Right ventricle myocardium superior (tissue), 1 donor: ENCODE data around the gene POLDIP2. TPM values are rescaled to one million over a fixed set of nuclear protein-coding genes. Genes with fewer than 3 reads are reported as not detected.

ENCODE experiments used
- ATAC-seq: fragments of 200-7000 bp; cut with Tn5 transposase; one replicate; pipeline ENCODE4 v1.9.1; 2020; ENCODE audit warnings: mild to moderate bottlenecking; ENCODE audit not compliant: poor library complexity
- DNase-seq: peaks from one replicate; pipeline ENCODE4 v3.0.0-alpha.2; 2020
- intact Hi-C: fragments of 100-400 bp; cut with DNase I; formaldehyde crosslinking; loops from one replicate; pipeline ENCODE4 v1.11.2; 2022
- total RNA-seq: library from RNA; stranded (reverse); fragmentation: NEBNext Ultra II Directional; extraction: Animal tissue kit (Norgen Biotek cat#: 25700); gene quantifications from one replicate; pipeline ENCODE4 v1.2.1, GENCODE V29; 2021
- donor health status: DM: no; HTN: yes; CAD: no; lungs with severe emphysema.

POLDIP2 gene
- total RNA-seq, 1 donor from 2014 or later = 158 TPM

DNA sequence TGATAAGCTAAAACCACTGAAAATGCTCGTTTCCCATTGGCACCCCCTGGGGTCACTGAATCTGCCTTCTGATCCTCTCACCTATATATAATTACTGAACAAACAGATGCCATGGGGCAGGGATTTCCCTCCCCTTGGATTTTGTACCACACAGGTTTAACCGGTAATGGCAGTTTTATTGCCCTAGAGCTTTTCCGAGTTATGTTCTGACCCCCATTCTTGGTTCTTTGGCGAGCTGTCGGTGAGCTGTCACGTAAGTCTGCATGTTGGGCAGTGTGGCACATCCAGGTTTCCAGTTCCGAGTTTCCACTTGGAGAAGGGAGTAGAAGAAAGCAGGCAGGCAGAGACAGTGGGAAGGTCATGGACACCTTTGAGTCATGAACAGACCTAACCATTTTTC, 31.2 kb downstream of the POLDIP2 start:
- intact Hi-C loops = no loop called here
- DNase-seq (no peak), ATAC-seq (no peak)

DNA sequence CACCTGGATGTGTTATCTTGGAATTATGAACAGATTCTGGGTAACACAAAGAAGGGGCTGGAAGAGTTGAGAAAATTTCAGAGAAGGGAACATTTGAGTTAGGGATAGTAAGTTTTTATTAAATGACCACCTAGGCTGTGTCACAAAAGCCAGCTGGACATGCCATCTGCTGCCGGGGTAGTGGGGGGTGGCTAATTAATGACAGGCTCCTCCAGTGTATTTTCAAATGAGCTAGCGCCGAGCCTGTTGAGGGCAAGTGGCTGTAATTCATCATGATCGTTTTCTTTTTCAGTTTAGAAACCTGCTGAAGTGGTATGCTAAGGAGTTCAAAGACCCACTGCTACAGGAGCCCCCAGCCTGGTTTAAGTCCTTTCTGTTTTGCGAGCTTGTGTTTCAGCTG, 32.1 kb downstream of the POLDIP2 start:
- intact Hi-C loops = no loop called here
- DNase-seq (no peak), ATAC-seq (no peak)

DNA sequence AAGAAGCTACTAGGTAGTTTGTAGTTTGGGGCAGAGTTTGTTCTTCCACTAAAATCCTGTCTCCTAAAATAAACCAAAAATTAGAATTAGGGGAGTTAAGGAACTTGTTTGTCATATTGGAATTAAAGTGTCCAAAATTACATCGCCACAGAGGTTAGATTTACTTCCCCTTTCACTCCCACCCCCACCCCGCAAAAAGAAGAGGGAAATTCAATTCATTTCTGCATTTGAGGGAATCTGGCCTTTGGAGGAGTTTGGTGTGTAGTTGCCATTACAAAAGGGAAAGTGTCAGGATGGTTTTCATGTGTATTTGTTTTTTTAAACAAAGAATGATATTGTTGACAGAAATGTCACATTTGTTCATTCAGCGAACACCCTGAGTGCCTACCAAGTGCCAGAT, 32.5 kb downstream of the POLDIP2 start:
- intact Hi-C loops = no loop called here
- DNase-seq = no peak
- ATAC-seq = no peak

DNA sequence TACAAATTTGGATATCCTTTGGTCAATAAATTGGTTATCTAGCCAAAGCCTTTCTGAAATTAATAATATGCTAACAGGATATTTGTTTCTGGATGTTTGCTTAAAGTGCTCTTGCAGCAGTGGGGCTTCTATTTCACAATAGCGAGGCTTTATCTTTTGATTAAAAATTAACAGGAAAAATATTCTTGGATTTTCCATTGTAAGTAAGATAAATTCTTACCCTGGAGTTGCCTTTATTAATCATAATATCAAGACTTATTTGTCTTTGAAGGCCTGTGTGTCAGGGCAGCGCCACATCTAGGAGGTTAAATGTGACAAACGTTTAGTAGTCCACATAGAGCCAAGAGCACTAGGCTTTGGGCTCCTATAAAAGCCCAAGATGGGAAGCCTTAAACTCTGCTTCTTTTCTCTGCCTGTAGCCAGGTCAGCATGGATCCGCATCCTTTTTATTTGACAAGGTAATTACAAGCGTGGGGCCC, 33.0 kb downstream of the POLDIP2 start:
- ATAC-seq (no peak), DNase-seq (no peak)
- intact Hi-C loops = no loop called here

DNA sequence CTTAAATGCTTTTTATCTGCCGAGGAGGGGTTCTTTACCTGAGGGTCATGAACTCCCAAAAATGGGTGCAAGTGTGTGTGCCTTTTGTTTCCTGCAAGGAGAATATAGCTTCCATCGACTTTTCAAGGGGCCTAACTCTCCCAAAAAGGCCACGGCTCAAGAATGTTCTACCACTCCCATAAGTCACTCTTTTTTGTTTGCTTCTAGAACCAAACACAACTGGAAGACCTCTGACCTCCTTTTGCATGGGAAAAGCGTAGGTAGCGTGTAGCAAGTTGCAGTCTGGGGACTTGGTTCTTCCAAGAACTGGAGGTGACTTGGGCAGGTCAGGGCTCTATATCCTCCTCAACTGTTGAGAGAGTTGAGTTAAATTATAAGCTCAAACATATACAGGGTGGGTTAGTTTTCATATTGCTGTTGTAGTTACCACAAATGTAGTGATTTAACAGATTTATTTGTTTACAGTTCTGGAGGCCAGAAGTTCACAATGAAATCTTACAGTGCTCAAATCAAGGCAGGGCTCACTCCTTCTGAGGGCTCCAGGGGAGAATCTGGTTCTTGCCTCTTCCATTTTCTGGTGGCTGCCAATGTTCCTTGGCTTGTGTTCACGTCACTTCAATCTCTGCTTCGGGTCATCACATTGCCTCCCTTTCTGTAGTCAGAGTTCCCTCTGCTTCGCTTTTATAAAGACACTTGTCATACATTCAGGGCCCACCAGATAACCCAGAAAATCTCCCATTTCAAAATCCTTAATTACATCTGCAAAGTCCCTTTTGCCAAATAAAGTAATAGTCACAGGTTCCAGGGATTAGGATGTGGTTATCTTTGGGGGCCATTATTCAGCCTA, 36.9 kb downstream of the POLDIP2 start:
- ATAC-seq = no peak
- intact Hi-C loops = no loop called here
- DNase-seq = no peak

DNA sequence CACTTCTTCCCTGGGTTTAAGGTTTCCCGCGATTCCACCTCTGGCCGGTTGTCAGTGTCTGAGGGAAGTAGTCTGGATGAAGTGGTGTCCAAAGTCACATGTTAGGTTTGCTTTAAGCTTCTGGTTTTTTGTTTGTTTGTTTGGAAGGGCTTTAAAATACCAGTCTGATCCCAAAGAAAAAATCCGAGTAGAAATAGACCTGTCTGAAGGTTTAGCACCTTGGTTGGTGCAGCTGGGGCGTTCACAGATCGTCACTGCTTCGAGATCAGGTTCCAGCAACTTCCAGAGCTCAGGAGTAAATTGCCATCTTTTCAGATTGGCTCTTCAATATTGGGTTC, 37.8 kb downstream of the POLDIP2 start:
- intact Hi-C loops = no loop called here
- no peak for DNase-seq
- no peak for ATAC-seq

DNA sequence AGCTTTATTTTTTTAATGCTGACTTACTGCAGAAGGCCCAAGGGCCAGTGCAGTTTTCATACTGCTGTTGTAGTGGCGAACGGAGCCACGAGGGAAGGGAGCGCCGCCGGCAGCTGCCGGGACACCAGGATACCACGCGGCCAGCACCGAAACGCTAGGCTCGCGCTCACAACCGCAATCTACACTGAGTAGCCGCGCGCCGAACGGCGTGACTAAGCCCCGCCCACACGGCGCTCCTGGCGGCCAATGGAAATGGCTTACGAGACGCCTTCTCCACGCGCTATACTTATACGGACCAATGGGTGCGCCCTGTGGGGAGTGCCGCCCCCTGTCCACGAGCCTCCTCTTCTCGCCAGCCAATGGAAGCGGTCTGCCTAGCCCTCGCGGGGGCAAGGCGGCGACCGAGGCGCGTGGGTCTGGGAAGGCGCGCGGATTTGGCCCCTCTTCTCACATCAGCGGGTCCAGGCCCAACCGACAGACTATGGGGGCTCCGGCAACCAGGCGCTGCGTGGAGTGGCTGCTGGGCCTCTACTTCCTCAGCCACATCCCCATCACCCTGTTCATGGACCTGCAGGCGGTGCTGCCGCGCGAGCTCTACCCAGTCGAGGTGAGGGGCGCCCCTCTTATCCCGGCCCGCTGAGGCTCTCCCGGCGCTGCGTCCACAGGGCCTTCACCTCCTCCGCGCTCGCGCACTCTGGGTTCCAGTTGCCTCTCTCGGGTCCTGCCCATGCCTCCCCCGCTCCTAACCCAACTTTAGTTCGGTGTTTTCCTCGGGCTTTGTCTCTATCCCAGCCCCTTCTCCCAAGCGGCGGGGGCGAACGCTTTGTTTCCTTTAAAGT, 38.3 kb downstream of the POLDIP2 start, which contains the start of gene TMEM97:
TMEM97 (plus strand) TSS at position 442 of the 839 bp plus-strand sequence; CDS start at position 482, 40 bp downstream.
- intact Hi-C loops = no loop called here
- peak; percentile 98 for DNase-seq
- peak; percentile 100 for ATAC-seq

DNA sequence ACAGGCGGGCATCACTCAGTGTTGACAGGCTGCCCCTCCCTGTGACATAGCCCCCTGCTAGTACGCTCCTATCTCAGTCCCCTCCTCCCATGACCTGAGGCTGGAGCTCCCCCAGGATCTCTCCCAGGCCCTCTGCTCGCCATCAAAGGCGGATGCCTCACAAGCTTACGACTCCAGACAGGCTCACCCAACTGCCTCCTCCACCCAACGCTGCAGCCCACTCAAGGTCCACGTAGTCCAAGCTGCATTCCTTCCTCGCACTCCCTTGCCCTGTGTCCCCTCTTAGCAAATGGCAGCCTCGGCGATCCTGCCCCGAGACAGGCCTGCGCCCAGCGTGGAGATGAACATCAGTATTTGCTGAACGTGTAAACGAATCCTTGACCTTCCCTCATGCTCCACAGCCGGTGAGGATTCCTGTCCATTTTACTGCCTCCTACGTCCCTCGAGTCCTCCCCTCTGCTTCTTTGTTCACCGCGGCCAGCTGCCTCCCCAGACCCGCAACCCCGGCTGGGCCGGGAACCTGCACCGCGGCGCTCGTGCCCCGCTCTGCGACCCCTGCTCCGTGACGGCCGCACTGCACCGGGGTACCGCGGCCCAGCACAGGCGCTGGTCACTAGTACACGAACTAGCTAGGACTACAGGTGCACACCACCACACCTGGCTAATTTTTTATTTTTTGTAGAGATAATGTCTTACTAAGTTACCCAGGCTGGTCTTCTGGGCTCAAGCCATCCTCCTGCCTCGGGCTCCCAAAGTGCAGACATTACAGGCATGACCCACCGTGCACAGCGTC, 39.2 kb downstream of the POLDIP2 start:
- peak; percentile 6 for ATAC-seq
- intact Hi-C loops = no loop called here

DNA sequence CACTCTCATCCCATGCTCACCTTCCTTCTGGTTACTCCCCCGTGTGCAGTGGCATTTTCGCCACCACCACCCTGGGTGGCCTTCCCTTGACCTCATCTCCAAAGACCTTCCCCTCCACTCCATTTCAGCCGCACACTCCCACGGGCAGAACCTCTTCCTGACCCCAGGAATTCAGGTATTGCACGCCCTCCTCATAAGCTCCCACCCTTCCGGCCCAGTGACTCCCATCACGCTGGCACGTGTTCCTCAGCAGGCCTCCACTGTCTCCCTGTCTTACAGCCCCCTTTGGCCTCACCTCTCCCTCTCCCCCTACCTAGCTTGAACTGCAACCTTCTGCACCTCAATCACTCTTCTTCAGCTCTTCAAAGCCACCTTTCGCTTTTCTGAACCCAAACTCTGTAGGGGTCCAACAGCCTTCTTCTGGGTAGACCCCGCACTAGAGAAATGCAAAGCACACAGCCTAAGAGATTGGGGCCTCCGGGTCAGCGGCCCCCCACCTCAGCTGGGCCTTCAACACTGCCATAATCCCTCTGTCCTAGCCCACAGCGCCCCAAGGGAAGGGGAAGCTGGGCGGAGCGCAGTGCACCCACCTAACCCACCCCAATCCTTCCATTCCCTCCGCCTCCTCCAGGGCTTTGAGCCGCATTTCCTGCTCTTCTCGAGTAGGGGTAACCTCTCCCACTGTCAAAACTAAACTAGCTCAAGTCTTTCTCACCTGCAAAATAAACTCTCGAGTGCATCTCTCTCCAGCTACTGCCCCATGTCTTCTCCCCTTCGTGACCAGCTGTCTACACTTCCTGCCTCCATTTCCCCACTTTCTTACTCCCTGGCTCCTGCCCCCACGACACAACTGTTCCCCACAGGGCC, 40.0 kb downstream of the POLDIP2 start:
- no peak for ATAC-seq
- no peak for DNase-seq
- intact Hi-C loops = no loop called here

More for the DNA sequence above, 39.2 kb downstream of the POLDIP2 start:
- DNase-seq = no peak

DNA sequence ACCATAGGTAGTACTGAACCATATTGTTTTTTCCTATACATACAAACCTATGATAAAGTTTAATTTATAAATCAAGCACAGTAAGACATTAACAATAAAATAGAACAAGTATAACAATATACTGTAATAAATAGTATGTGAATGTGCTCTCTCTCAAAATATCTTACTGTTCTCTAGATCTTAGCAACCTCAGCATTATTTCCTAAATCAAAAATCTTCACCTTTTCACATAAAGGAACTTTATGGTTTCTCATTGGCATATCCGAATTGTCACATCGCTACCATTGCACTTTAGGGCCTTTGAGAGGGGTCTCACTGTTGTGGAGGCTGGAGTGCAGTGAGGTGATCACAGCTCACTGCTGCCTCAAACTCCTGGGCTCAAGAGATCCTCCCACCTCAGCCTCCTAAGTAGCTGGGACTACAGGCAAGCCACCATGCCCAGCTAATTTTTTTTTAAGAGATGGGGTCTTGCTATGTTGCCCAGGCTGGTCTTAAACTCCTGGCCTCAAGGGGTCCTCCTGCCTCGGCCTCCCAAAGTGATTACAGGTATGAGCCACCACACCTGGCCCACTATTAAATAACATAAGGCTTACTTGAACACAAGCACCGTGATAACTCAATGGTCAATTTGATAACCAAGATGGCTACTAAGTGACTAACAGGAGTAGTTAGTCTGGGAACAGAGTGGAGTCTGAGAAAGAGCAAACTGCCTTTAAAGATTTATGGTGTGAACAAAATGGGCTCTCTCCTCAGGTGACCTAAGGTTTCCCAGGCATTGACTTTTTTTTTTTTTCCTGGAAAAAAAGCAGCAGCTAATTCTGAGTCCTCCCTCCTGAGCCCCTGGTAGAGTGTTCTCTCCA, 41.3 kb downstream of the POLDIP2 start:
- no peak for DNase-seq
- intact Hi-C loops = no loop called here
- ATAC-seq = no peak

DNA sequence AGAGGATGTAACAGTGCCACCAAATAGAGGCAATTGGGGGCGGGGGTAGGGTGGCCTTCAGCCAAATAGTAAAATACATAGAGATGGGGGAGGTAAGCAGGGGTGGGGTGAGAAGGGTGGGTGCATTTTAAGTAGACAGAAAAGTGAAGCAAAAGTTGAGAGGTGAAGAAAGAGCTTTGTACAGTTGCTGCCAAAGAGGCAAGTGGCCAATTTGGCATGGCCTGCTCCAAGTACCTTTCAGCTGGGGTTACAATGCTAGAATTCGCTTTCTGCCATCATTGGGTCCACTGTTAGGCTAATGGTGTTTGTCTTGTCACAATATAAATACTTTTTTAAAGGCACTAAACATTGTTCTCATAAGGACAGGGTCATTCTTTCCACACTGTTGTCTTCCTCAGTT, 43.5 kb downstream of the POLDIP2 start:
- no peak for ATAC-seq
- no peak for DNase-seq
- intact Hi-C loops = no loop called here

DNA sequence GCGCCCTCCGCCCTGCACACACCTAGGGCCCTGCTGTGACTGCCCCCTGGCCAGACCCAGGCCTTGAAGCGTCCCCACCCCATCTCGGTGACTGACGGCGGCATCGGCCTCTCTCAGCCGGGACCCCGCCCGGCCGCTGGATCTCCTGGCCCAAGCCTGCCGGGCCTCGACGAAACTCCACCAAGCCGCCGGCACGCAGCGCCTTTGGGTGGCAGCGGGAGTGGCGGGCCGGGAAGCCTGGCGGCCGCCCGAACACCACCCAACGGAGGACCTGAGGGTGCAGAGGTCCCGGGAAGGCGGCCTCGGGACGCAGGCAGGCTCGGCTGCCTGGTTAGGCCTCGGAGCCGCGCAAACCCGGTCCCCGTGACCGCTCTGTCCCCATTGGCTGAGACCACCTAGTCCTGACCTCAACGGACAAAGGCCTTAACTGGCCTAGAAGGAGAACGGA, 50.3 kb downstream of the POLDIP2 start:
- no peak for DNase-seq
- ATAC-seq = no peak
- intact Hi-C loops = no loop called here

DNA sequence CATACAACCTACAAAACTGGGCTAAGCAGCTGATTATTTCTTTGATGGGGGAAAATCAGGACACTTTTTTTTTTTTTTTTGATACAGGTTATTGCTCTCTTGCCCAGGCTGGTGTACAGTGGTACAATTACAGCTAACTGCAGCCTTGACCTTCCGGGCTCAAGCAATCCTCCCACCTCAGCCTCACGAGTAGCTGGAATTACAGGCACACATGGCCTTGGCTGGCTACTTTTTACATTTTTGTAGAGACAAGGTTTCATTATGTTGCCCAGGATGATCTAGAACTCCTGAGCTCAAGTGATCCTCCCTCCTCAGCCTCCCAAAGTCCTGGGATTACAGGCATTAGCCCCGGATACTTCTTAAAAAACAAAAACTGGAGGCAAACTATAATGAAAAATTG, 58.9 kb downstream of the POLDIP2 start:
- ATAC-seq (no peak), DNase-seq (no peak)
- intact Hi-C loops = no loop called here
